HG02885 (cell line): ENCODE results near the gene LIN7B.

Source experiments
- ATAC-seq: cut with Tn5 transposase; IDR thresholded peaks from one replicate; pipeline ENCODE4 v1.9.1; 2021; ENCODE audit warnings: mild to moderate bottlenecking; ENCODE audit not compliant: unreplicated experiment, poor library complexity

Gene LIN7B

DNA sequence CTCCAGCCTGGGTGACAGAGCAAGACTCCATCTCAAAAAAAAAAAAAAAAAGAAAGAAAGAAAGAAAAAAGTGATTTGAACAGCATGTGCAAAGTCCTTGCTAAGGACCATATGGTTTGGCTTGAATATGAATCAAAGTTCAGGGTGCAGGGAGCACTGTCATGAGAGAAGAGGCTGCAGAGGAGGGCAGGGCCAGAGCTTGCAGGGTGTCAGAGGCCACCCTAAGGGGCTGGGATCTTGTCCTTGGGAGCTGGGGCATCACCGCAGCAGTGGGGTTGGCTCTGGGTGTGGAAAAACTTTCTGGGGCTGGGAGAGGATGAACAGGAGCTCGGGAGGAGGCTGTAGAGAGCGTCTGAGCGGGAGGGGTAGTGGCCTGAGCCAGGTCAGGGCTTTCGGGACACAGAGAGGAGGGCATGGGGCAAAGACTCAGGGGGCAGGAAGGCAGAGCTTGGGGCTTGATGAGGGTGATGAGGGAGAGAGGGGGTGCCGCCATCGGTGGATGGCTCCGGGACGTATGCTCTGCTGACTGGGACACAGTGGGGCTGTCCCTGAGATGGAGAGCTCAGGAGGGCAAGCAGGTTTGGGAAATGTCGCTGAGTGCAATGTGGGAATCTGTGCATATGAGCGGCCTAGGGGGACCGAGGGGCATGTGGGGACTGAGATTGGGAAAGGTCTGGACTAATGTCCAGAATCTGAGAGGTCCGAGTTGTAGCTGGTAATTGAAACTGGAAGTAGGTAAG is 46.5 kb downstream of the LIN7B start:
- no peak for ATAC-seq

DNA sequence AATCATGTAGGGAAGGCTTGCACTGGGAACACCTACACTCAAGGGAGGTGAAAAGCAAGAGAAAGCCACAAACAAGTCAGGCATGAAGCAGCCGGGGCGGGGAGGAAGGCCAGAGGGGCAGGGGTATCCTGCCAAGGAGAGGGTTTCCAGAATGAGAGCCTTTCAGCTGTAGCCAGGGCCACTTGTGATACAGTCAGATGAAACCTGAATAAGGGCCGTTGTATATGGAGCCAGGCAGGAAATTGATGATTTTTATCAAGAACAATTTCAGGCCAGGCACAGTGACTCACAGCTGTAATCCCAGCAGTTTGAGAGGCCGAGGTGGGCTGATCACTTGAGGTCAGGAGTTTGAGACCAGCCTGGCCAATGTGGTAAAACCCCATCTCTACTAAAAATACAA is 47.8 kb downstream of the LIN7B start:
- ATAC-seq, result no peak

DNA sequence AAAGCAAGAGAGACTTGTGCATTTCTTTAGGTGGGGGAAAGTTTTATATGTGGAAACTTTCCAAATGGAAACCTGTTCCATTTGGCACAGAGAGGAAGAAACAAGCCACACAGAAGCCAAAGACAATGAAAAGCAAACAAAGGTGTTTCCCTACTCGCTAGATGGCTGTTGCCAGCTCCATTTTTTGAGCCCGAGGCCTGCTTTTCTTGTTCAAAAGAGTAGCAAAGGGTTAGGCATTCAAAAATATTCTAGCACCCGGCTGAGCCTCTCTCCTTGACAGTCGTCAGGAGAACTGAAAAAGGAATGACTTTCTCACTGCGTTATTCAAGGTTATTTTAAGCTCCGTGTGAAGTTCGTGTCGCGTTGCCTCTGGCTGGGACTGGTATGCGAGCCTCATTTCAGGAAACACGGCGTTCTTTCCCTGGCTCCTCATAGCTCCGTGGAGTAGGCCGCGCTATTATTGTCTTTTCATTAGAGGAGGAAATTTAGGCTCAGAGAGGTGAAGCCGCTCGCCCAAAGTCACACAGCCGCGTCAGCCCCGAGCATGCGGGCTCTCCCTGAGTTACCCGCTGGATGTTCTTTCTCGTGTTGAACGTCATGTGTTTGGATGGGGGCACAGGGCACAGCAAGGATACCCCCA is 51.1 kb downstream of the LIN7B start:
- no peak for ATAC-seq

DNA sequence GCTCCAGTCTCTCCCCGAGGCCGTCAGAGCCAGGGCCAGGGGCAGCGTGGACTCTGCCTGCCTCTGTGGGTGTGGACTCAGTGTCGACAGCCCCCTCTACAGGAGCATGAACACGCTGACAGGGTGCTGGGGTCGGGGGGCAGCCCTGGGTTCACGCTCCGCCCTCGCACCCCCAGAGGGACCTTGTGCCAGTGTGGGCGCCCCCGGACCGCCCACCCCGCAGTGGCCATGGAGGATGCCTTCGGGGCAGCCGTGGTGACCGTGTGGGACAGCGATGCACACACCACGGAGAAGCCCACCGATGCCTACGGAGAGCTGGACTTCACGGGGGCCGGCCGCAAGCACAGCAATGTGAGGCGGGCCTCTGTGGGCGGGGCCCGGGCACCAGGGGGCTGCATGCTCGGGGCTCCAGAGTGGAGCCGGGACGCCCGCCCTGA is 51.7 kb downstream of the LIN7B start:
- no peak for ATAC-seq

DNA sequence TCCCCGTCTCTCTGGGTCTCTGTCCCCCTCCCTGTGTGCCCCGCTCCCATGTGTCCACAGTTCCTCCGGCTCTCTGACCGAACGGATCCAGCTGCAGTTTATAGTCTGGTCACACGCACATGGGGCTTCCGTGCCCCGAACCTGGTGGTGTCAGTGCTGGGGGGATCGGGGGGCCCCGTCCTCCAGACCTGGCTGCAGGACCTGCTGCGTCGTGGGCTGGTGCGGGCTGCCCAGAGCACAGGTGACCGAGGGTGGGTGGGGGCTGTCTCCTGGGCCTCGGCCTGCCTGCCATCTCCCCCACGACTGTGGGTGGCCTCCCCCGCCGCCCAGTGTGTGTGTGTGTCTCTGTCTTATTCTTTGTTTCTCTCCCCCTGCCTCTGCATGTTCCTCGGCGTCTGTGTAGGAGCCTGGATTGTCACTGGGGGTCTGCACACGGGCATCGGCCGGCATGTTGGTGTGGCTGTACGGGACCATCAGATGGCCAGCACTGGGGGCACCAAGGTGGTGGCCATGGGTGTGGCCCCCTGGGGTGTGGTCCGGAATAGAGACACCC is 53.8 kb downstream of the LIN7B start:
- ATAC-seq, result no peak
